ENCODE results near the gene CCDC40. TPM values are rescaled to one million over a fixed set of nuclear protein-coding genes. Genes with fewer than 3 reads are reported as not detected.

Gene CCDC40
- total RNA-seq, 2 experiments from 2014 or later: 0.64 to 0.77 TPM

GRCh38 chr17:80063830-80064585 lies 27.6 kb downstream of the CCDC40 start:
- no peak overlapping the region for H3K27ac Mint-ChIP-seq
- ATAC-seq (ENCODE audit: poor library complexity): no peak
- H3K27me3 Mint-ChIP-seq: peaks cover 4% of the 10 kb centered on the region
- no peaks in the 10 kb centered on the region for H3K9me3 Mint-ChIP-seq
- no peaks in the 10 kb centered on the region for H3K4me1 ChIP-seq (ENCODE audit: insufficient read depth, low read length)
- H3K27me3 ChIP-seq (ENCODE audit: control insufficient read depth in 1 of 2, insufficient read depth in 2 of 2, low read length in 2 of 2): no peaks in the 10 kb centered on the region
- H3K4me1 Mint-ChIP-seq (ENCODE audit: low read depth): peaks cover under 1% of the 10 kb centered on the region
- H3K36me3 ChIP-seq (ENCODE audit: insufficient read depth, low read length): no peaks in the 10 kb centered on the region
- no peak overlapping the region for H3K27ac ChIP-seq (ENCODE audit: low read depth in 1 of 2, low read length in 2 of 2)
- ChIA-PET POLR2A (no interaction called here), CTCF (no interaction called here)
- TF ChIP-seq CTCF (IDR thresholded peaks at IDR 0.05): no peak
- no peak overlapping the region for H3K4me3 ChIP-seq (ENCODE audit: low read length)
- H3K36me3 Mint-ChIP-seq (ENCODE audit: low read depth): no peaks in the 10 kb centered on the region
- no peak overlapping the region for H3K4me3 Mint-ChIP-seq
- peak in 2 of 14 experiments; percentile 28 to 39 for DNase-seq
- peaks cover 0 to 3% of the 10 kb centered on the region in 2 experiments for H3K9me3 ChIP-seq (ENCODE audit: control insufficient read depth in 1 of 2, insufficient read depth in 1 of 2, low read length in 2 of 2)
- intact Hi-C loops (cut with DNase I, micrococcal nuclease): no loop called here

DNA sequence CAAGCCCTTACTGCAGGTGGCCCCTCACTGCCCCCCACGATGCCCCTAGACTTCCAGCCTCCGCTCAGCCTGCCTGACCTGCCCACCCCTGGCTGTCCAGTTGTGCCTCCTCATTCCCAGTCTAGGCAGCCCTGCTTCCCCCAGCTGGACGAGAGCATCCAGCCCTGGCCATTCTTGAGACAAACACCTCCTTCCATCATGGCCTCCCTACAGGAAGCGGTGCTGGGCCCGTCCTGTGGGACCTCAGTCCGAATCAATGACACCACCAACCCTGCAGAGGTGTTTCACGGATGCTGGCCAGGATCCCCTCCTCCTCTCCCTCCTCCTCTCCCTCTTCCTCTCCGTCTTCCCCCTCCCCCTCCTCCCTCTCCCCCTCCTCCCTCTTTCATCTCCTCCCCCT lies 28.3 kb downstream of the CCDC40 start:
- intact Hi-C loops (cut with DNase I, micrococcal nuclease): no loop called here
- Mint-ChIP-seq H3K4me1 (ENCODE audit: low read depth) (peaks cover 3% of the 10 kb centered on the region), H3K27ac (no peak overlapping the region), H3K9me3 (no peaks in the 10 kb centered on the region), H3K4me3 (no peak overlapping the region), H3K36me3 (ENCODE audit: low read depth) (no peaks in the 10 kb centered on the region), H3K27me3 (peaks cover 4% of the 10 kb centered on the region)
- ATAC-seq (ENCODE audit: poor library complexity) (no peak), DNase-seq (no peak)
- no peak overlapping the region for H3K4me3 ChIP-seq (ENCODE audit: low read length)
- H3K27me3 ChIP-seq (ENCODE audit: control insufficient read depth in 1 of 2, insufficient read depth in 2 of 2, low read length in 2 of 2): no peaks in the 10 kb centered on the region
- POLR2A ChIA-PET: no interaction called here
- H3K27ac ChIP-seq (ENCODE audit: low read depth in 1 of 2, low read length in 2 of 2): no peak overlapping the region
- CTCF ChIA-PET: no interaction called here
- no peaks in the 10 kb centered on the region for H3K36me3 ChIP-seq (ENCODE audit: insufficient read depth, low read length)
- no peaks in the 10 kb centered on the region for H3K4me1 ChIP-seq (ENCODE audit: insufficient read depth, low read length)
- H3K9me3 ChIP-seq (ENCODE audit: control insufficient read depth in 1 of 2, insufficient read depth in 1 of 2, low read length in 2 of 2): peaks cover 0 to 3% of the 10 kb centered on the region in 2 experiments
- TF ChIP-seq CTCF (IDR thresholded peaks at IDR 0.05): no peak

- H3K9me3 ChIP-seq (ENCODE audit: control insufficient read depth in 1 of 2, insufficient read depth in 1 of 2, low read length in 2 of 2): peaks cover 0 to 3% of the 10 kb centered on the region in 2 experiments
- H3K4me3 ChIP-seq (ENCODE audit: low read length): no peak overlapping the region
- no peak for TF ChIP-seq CTCF (IDR thresholded peaks at IDR 0.05)
- no peaks in the 10 kb centered on the region for H3K9me3 Mint-ChIP-seq
- H3K36me3 Mint-ChIP-seq (ENCODE audit: low read depth): no peaks in the 10 kb centered on the region
- no peak overlapping the region for H3K27ac Mint-ChIP-seq
- no peak overlapping the region for H3K4me3 Mint-ChIP-seq
- no peaks in the 10 kb centered on the region for H3K27me3 ChIP-seq (ENCODE audit: control insufficient read depth in 1 of 2, insufficient read depth in 2 of 2, low read length in 2 of 2)
- H3K27me3 Mint-ChIP-seq: peaks cover 4% of the 10 kb centered on the region
- no peaks in the 10 kb centered on the region for H3K36me3 ChIP-seq (ENCODE audit: insufficient read depth, low read length)
- ATAC-seq (ENCODE audit: poor library complexity): no peak
- intact Hi-C loops (cut with DNase I, micrococcal nuclease): no loop called here
- H3K27ac ChIP-seq (ENCODE audit: low read depth in 1 of 2, low read length in 2 of 2): no peak overlapping the region
- CTCF ChIA-PET: no interaction called here
- peaks cover 3% of the 10 kb centered on the region for H3K4me1 Mint-ChIP-seq (ENCODE audit: low read depth)
- no peak for DNase-seq
- no peaks in the 10 kb centered on the region for H3K4me1 ChIP-seq (ENCODE audit: insufficient read depth, low read length)
- POLR2A ChIA-PET: no interaction called here
Observed at GRCh38 chr17:80065478-80066170, 29.2 kb downstream of the CCDC40 start.

Measured in CD4-positive, alpha-beta T cell (primary cell).